SK-N-SH treated with all-trans-retinoic acid at 6 μM for 48 hours (cell line): ENCODE data around the gene TAL2.

Experiments used
- CREB5 ChIP-seq: fragments of 250-450 bp; sonication (Bioruptor Pico); IDR thresholded peaks from 2 replicates; pipeline ENCODE4 v1.5.1; 2020; ENCODE audit warnings: low read depth, mild to moderate bottlenecking, moderate library complexity
- PPARA ChIP-seq: fragments of 250-450 bp; sonication (Bioruptor Pico); IDR thresholded peaks from 2 replicates; pipeline ENCODE4 v1.5.0; 2020; ENCODE audit warnings: mild to moderate bottlenecking, borderline replicate concordance
- ZFP30 ChIP-seq: fragments of 450-650 bp; formaldehyde crosslinking; IDR thresholded peaks from 2 replicates; pipeline ENCODE4 v1.5.0; 2022; ENCODE audit warnings: mild to moderate bottlenecking, moderate library complexity

GRCh38 chr9:105693435-105694189, 31.4 kb downstream of the TAL2 start:
- TF ChIP-seq ZFP30 (CRISPR knock-in tag), result no peak
- TF ChIP-seq CREB5 (CRISPR knock-in tag), result no peak
- TF ChIP-seq PPARA, result no peak
